PC-3 (cell line): Measurements from ENCODE around the gene HHAT.

ENCODE experiments used
- CTCF ChIP-seq: fragments of 300-600 bp; sonication (generic); conservative IDR thresholded peaks from 2 replicates; pipeline ENCODE4 v1.5.1; 2017; ENCODE audit warnings: antibody characterized with exemption, low read depth, mild to moderate bottlenecking, low read length
- EZH2 ChIP-seq: fragments of 300-600 bp; sonication (generic); IDR thresholded peaks from one replicate; pipeline ENCODE4 v1.6.1; 2017; ENCODE audit warnings: antibody characterized with exemption, mild to moderate bottlenecking, low read length; ENCODE audit not compliant: unreplicated experiment

- TF ChIP-seq CTCF (no peak), EZH2 (no peak)
Measured at GRCh38 chr1:210621712-210622111, 293.0 kb downstream of the HHAT start.
